OCI-M2 (cell line): Measurements from ENCODE around the gene RABGGTA.
"Not testable (repeated sequence)": the region's sequence is repeated elsewhere in the genome, so short reads cannot be mapped to it uniquely, and the experiment has no call there.

ENCODE experiments used
- DNase-seq: peaks from one replicate; lab custom pipeline; 2025; ENCODE audit not compliant: unreplicated experiment; lab: John Stamatoyannopoulos, UW

Gene RABGGTA

DNA sequence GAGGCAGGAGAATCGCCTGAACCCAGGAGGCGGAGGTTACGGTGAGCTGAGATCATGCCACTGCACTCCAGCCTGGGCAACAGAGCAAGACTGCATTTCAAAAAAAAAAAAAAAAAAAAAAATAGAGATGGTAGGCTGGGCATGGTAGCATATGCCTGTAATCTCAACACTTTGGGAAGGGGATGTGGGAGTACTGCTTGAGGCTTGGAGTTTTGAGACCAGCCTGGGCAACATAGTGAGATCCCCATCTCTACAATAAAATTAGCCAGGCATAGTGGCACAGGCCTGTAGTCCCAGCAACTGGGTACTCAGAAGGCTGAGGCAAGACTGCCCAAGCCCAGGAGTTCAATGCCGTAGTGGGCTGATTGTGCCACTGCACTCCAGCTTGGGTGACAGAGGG lies 48.4 kb downstream of the RABGGTA start:
- DNase-seq: not testable (repeated sequence)

DNA sequence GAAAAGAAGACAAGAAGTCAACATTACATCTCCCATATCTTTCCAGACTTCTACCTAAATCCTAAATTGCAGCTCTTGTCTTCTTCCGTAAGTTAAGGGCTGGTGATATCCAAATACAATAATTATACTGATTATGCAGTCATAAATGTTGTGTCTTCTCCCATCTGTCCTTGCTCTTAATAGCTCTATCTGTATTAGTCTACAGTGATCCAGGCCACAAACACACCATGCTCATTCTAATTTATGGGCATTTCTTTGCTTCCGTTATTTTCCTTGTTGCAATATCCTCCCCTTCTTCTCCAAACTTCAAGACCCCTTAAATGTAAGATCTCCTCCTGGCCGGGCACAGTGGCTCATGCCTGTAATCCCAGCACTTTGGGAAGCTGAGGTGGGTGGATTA lies 51.9 kb downstream of the RABGGTA start:
- no peak for DNase-seq

DNA sequence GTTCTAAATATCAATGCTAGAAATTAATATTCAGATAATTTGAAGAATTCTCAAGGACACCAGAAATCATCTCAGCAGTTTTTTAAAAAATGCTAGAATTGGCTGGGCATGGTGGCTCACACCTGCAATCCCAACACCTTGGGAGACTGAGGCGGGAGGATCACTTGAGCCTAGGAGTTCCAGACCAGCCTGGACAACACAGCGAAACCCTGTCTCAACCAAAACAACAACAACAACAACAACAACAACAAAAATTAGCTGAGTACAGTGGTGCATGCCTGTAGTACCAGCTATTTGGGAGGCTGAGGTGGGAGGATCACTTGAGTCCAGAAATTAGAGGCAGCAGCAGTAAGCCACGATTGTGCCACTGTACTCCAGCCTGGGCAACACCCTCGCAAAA lies 52.3 kb downstream of the RABGGTA start:
- DNase-seq: no peak

DNA sequence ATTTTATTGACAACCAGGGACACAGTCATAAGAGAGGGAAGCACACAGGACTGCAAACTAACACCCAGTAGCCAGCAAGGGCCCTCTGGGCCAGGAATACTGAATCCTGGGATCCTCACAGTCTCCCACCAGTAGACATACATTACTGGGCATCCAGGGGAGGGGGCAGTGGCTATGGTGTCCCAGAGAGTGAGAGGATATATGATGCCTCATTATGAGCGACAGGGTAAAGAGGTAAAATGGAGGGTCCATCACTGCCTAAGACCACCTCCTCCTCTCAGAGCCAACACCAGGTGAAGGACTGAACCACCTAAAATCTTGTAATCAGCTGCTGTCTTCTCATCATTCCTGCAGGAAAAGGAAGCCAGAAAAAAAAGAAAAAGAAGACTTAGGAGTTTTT lies 54.5 kb downstream of the RABGGTA start:
- DNase-seq: not testable (repeated sequence)

DNA sequence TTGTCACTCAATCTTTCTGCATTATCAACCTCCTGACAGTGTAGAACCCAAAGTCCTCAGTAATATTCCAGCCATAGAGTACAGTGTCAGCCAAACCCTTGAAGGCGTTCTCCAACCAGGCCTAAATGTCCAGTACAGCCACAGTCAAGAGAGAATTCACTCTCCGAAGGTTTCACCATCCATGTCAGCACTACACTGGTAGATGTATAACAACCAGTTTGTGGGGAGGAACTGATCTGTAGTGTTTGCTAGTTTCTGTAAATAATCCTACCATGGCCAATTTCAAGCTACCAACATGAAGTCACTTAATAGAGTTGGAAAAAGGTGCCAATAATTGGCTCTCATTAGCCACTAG lies 55.1 kb downstream of the RABGGTA start:
- no peak for DNase-seq
